Measurements from ENCODE around the gene PPM1H.
"Not testable (repeated sequence)": the region's sequence is repeated elsewhere in the genome, so short reads cannot be mapped to it uniquely, and the experiment has no call there.

The PPM1H gene

GRCh38 chr12:62947364-62947763 is 12.4 kb upstream of the PPM1H start:
- POLR2A ChIA-PET, result no interaction called here
- TF ChIP-seq CTCF (IDR thresholded peaks at IDR 0.05; ENCODE audit: control extremely low read depth, extremely low read depth, low read depth, missing control alignments), result no peak
- CTCF ChIA-PET, result no interaction called here
- no peak for DNase-seq (ENCODE audit: extremely low spot score)

- DNase-seq (ENCODE audit: extremely low spot score), result no peak
- CTCF ChIA-PET, result interaction anchor here (0.9 to 1.5 kb wide), 3 partner anchors 9 to 43 kb away, joined by 3 to 4 read pairs (median 3); partner anchors contain the start of gene PPM1H
- POLR2A ChIA-PET, result no interaction called here
- TF ChIP-seq CTCF (IDR thresholded peaks at IDR 0.05; ENCODE audit: control extremely low read depth, extremely low read depth, low read depth, missing control alignments), result no peak
Observed at GRCh38 chr12:62943779-62944395, 8.9 kb upstream of the PPM1H start.

- CTCF ChIA-PET; DNase-seq (ENCODE audit: extremely low spot score); POLR2A ChIA-PET: not testable (repeated sequence)
Observed at GRCh38 chr12:62942316-62942715, 7.4 kb upstream of the PPM1H start.

- CTCF ChIA-PET, result interaction anchor here (1.2 to 1.5 kb wide), 6 partner anchors 10 to 725 kb away, joined by 3 to 4 read pairs (median 3); no protein-coding TSS in a partner anchor
- POLR2A ChIA-PET, result no interaction called here
- TF ChIP-seq CTCF (IDR thresholded peaks at IDR 0.05; ENCODE audit: control extremely low read depth, extremely low read depth, low read depth, missing control alignments), result no peak
- peak; percentile 50 for DNase-seq (ENCODE audit: extremely low spot score)
Observed at GRCh38 chr12:62934239-62934798, 631 bp downstream of the PPM1H start.

- no peak for TF ChIP-seq CTCF (IDR thresholded peaks at IDR 0.05; ENCODE audit: control extremely low read depth, extremely low read depth, low read depth, missing control alignments)
- POLR2A ChIA-PET, result no interaction called here
- CTCF ChIA-PET, result interaction anchor here (1.2 to 1.4 kb wide), 3 partner anchors 12 to 724 kb away, joined by 3 to 4 read pairs (median 3); no protein-coding TSS in a partner anchor
- peak; percentile 26 for DNase-seq (ENCODE audit: extremely low spot score)
Observed at GRCh38 chr12:62933602-62934238, 1.2 kb downstream of the PPM1H start.

GRCh38 chr12:62933220-62933601 is 1.7 kb downstream of the PPM1H start:
- POLR2A ChIA-PET, result no interaction called here

More at GRCh38 chr12:62933220-62933601, 1.7 kb downstream of the PPM1H start:
- TF ChIP-seq CTCF (IDR thresholded peaks at IDR 0.05; ENCODE audit: control extremely low read depth, extremely low read depth, low read depth, missing control alignments), result no peak
- no peak for DNase-seq (ENCODE audit: extremely low spot score)
- CTCF ChIA-PET, result interaction anchor here (1.3 to 1.4 kb wide), 2 partner anchors 12 to 20 kb away, joined by 3 to 4 read pairs; no protein-coding TSS in a partner anchor
